Left hindlimb (tissue), 1 donor: ENCODE data around the gene MICAL2.

Experiments used
- DNase-seq: peaks from one replicate; pipeline ENCODE4 v3.0.0-alpha.2; 2018

Gene MICAL2

GRCh38 chr11:12076840-12077534 is 33.4 kb upstream of the MICAL2 start:
- DNase-seq, result no peak

DNA sequence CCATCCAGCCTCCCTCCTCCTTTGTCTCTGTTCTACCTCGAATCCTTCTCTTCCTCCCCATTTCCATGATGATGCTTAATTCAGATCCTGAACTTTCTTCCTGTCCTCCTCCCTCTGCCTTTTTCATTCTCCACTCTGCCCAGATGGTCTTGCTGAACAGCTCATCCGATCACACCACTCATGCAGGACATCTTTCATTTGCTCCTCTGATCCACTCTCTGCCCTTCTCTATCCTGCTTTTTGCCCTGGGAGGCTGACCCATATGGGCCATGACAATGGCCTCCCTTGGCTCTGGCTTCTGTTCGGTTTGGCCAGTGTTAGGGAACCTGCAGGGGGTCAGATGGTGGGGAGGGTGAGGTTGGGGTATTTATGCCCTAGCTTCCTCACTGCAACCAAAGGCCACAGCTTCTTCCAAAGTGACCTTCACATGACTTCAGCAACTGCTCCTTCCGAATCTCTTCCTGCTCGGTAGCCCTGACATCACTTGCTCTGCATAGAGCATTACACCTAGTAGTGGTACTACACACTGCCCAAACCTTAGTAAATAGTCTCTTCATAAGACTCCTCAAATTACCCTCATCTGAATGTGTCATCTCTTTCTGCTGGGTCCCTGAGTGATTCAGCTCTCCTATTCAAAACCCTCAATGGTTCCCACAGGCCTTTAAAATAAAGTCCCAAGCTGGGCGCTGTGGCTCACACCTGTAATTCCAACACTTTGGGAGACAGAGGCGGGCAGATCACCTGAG is 32.7 kb upstream of the MICAL2 start:
- no peak for DNase-seq

DNA sequence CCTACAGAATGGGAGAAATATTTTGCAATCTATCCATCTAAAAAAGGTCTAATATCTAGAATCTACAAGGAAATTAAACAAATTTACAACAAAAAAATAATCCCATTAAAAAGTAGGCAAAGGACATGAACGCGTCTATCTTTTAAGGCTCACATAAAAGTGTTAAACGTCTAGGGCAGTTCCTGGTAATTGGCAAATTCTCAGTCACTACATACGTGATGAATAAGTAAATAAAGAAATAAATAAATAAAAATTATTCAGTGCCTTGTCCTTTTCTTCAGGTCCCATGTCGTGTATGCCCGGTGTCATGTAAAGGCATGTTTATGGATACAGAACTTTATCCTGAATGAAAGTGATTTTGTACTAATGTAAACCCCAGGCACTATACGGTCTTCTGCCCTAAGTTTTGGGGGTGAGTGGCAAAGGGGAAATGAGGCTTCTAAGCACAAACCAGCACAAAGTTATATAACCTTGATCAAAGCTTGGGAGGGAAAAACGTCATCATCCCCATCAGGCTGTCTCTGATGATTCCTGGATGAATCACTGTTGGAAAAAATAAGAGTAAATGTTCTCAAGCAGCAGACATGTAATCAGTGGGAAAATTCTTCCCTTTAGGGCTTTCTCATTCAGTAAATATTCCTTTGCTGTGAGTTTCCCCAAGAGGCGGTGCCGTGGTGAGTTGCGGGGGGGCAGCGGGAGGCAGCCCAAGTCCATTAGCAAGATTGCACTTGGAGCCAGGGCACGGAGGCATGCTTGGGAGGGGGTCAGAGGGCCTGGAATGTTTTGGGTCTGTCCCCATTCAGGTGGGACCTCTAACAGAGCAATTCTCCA is 30.4 kb upstream of the MICAL2 start:
- DNase-seq, result peak; percentile 39

- no peak for DNase-seq
These were observed 27.0 kb upstream of the MICAL2 start for GRCh38 chr11:12083380-12083779.

DNA sequence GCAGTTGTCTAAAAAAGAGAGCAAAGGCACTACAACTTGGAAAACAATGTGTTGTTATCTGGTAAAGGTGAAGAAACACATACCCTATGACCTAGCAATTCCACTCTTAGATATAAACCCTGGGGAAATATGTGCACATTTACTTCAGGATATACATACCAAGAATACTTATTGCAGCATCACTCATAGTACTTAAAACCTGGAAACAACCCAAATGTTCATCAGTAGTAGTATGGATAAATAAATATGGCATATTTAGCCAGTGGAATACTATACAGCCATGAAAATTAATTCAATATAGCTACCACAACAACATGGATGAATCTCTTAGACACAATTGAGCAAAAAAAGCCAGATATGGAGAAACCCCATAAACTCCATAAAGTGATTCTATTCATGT is 26.1 kb upstream of the MICAL2 start:
- DNase-seq, result no peak

DNA sequence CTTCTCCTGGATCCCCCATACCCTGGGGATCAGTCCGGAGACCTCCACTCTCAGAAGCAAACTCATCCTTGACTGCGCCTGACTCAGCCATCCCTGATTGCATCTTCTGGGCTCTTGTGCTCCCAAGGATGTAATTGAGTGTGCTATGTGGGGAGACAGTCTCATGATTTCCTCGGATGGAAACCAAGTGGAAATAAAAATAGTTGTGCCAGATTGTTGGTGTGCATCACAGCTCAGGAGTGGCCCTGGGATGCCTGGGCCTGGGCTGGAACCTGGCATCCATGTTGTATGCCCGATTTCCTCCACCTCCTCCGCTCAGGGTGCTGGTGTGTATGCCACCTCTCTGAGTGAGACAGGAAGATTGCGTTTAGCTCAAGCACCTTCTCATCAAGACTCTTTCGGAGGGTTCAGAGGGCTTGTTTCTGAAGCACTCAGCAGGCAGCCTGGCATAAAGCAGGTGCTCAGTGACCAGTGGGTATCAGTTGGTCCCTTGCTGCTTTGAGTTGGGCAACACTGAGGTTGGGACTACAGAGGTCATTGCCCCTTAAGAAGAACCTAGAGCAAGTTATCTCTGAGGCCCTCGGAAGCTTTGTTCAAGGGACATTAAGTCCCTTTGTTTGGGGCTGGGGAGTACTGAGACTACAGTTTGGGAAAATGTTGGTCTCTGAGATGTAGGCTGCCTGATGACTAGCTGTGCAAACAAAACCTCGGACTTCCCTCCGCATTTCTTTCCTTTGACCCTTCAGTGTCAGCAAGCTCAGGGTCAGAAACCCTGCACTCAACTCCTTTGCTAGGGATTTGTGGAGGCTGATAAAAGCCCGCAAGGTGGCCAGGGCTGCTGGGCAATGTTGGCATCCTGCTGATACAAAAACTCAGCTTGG is 24.8 kb upstream of the MICAL2 start:
- DNase-seq, result no peak

- DNase-seq, result no peak
These were observed 23.9 kb upstream of the MICAL2 start for GRCh38 chr11:12086271-12087074.

- no peak for DNase-seq
These were observed 23.1 kb upstream of the MICAL2 start for GRCh38 chr11:12087075-12088004.

DNA sequence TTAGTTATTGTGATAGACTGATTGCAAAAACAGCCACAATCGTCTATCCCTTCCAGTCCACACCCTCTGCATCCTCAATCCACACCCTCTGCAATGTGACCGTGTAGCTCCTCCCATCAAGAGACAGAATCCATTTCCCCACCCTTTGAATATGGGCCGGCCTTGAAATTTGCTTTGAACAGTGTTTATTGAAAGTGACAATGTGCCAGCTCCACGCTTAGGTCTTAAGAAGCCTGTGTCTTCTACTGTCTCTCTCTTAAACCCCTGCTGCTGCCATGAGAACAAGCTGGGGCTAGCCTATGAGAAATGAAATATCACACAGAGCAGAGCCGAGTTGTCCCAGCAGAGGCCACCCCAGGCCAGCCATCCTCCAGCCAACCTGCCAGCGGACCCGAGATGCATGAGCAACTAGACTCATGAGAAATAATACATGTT is 22.3 kb upstream of the MICAL2 start:
- DNase-seq, result no peak

GRCh38 chr11:12088531-12088930 is 21.9 kb upstream of the MICAL2 start:
- no peak for DNase-seq

DNA sequence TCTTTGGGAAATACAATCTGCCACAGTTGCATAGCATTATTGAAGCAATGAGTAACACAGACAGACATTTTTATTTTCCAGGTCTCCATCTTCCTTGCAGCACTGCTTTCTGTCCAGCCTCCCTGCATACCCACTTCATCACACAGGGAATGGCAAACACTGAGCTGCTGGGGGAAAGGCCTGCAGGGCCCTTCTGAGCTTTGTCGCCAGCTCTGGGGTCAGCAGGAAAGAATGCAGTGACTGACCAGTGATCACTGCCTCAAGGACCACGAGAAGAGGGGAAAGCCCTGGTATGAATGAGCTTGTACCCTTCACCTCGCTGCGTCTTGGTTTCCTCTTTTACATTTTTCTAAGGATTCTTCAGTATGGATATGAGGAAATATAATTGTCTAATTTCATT is 21.3 kb upstream of the MICAL2 start:
- no peak for DNase-seq

DNA sequence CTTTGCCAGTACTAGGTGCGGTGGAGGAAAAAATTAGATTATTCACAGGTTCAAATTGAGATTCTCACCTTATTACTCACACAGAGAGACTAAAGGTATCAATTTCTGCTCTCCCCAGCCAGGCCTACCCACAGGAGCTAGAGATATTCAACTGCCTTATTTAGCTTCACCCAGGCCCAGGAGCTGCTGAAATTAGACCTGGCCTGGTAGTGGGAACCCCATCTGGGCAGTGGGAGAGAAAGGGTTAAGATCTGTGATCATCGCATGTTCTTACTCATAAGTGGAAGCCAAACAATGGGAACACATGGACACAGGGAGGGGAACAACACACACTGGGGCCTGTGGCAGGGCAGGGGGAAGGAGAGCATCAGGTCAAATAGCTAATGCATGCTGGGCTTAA is 20.9 kb upstream of the MICAL2 start:
- no peak for DNase-seq

GRCh38 chr11:12090061-12090591 is 20.3 kb upstream of the MICAL2 start:
- no peak for DNase-seq

GRCh38 chr11:12090761-12091258 is 19.6 kb upstream of the MICAL2 start:
- DNase-seq, result no peak

DNA sequence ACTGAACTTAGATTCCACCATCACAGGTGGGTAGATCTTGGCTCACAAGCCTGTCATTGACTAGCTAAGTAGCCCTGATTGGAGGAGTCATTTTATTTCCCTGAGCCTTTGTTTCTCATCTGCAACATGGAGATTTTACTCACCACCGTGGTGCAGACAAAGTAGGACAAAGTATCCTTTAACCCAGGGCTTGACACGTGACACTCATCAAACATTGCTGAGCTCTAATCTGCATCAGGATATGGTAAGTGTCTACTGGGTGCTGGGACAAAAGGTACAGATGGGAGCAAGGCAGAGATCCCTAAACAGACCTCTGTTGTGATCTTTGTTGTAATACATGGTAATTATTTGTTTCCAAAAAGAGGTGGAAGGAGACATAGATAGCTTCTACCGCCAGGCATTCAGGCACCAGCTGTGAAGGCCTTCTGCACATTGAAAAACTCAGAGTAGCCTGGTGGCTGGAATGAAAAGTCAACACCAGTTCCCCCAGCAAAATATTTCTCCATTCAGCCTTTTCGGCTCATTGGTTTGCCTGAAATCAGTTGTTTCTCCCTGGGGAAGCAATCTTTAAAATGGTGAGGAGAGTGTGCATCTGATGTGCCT is 18.3 kb upstream of the MICAL2 start:
- DNase-seq, result no peak

DNA sequence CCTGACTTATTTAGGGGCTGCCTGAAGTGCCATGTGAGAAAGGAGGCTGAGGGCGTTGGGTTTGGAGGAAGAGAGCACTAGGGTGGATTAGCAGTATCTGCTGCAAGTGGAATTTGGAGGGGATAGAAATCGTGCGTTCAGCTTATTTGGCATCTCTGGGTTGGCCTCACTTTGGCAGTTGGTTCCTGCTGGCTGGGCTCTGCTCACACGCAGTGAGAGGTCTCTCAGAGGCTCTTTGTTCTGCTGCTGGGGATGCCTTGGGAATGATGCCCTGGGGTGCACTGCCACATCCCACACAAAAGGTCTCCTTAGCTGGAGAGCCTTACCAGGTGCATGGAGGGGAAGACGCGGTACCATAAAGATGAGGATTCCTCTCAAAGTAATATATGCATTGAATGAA is 17.7 kb upstream of the MICAL2 start:
- no peak for DNase-seq

- DNase-seq, result no peak
These were observed 15.3 kb upstream of the MICAL2 start for GRCh38 chr11:12094872-12095800.

DNA sequence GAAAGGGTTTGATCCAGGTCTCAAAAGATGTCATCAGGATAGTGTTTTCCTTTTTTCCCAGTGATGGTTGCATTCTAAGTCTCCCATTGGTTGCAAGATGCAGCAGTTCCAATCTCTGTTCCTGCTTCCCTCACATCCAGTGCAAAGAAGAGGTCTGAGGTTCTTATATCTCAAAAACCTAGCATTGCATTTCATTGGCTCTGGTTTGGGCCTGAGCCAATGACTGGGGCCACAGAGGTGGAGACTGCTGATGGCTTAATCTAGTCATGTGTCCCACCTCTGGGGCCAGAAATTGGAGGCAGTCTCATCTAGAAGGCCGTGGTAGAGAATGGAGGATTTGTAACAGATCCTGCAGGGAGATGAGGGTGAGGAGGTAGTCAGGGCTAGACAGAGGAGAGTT is 13.2 kb upstream of the MICAL2 start:
- no peak for DNase-seq

GRCh38 chr11:12098601-12099000 is 11.8 kb upstream of the MICAL2 start:
- no peak for DNase-seq
